GM12872 (cell line): ENCODE measurements around the gene C6.

Experiments
- TF ChIP-seq, protein P1 (sequence below): IDR thresholded peaks from 3 replicates; pipeline ENCODE4 v1.5.1; 2011; ENCODE audit warnings: low read depth, mild to moderate bottlenecking, low read length, moderate library complexity; ENCODE audit not compliant: insufficient read depth

C6 gene

DNA sequence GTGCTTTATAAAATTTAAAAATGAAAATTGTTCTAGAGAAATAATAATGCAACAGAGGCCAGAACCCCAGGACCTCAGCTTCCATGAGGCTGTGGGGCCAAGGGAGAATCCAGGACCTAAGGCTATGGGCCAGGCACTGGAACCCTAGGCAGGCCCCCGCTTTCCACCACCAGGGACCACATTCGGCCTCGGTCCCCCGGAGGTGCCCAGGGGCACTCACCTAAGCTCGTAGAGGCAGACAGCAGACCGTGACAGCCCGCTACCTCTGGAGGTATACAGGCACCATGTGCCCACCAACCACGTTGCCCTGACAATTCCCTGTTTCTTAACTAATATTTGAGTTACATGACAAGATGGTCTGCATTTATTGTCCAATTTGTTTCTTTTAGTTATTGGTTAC is 92.7 kb downstream of the C6 start:
- TF ChIP-seq, protein P1, sequence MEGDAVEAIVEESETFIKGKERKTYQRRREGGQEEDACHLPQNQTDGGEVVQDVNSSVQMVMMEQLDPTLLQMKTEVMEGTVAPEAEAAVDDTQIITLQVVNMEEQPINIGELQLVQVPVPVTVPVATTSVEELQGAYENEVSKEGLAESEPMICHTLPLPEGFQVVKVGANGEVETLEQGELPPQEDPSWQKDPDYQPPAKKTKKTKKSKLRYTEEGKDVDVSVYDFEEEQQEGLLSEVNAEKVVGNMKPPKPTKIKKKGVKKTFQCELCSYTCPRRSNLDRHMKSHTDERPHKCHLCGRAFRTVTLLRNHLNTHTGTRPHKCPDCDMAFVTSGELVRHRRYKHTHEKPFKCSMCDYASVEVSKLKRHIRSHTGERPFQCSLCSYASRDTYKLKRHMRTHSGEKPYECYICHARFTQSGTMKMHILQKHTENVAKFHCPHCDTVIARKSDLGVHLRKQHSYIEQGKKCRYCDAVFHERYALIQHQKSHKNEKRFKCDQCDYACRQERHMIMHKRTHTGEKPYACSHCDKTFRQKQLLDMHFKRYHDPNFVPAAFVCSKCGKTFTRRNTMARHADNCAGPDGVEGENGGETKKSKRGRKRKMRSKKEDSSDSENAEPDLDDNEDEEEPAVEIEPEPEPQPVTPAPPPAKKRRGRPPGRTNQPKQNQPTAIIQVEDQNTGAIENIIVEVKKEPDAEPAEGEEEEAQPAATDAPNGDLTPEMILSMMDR, result no peak

DNA sequence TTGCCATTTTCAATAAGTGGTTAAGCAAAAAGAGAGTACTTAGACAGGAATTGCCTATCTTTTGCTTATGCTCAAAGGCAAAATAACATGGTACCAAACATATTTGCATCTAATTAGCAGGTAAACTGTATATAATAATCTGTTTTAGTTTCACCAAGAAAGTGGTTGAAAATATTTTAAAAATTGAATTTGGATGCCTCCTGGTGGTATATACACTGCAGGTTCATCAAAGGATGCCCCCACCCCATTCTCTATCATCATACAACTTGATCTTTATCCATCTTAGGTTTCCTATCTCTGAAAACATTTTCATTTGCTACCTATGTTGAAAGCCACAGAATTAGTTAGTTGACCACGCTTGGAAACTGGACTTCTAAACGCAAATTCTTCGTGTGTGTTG is 95.2 kb downstream of the C6 start:
- TF ChIP-seq, protein P1, result no peak

DNA sequence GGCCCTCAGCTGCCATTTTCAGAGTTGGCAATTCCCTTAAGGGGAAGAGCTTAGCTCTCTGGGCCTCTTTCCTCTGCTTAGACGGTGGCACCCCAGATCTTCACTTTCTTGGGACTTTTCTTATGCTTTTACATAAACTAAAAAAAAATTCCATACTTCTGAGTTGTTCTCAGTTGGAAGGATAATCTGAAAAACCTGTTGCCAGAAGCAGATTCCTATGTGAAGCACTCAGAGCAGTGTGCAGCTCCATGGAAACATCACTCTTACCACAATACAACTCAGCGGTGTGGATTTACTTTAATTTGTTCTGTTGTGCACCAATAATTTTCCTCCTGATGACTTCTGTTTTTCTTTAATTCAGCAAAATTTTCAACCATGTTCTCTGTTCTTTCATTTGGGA is 98.1 kb downstream of the C6 start:
- TF ChIP-seq, protein P1, result no peak

DNA sequence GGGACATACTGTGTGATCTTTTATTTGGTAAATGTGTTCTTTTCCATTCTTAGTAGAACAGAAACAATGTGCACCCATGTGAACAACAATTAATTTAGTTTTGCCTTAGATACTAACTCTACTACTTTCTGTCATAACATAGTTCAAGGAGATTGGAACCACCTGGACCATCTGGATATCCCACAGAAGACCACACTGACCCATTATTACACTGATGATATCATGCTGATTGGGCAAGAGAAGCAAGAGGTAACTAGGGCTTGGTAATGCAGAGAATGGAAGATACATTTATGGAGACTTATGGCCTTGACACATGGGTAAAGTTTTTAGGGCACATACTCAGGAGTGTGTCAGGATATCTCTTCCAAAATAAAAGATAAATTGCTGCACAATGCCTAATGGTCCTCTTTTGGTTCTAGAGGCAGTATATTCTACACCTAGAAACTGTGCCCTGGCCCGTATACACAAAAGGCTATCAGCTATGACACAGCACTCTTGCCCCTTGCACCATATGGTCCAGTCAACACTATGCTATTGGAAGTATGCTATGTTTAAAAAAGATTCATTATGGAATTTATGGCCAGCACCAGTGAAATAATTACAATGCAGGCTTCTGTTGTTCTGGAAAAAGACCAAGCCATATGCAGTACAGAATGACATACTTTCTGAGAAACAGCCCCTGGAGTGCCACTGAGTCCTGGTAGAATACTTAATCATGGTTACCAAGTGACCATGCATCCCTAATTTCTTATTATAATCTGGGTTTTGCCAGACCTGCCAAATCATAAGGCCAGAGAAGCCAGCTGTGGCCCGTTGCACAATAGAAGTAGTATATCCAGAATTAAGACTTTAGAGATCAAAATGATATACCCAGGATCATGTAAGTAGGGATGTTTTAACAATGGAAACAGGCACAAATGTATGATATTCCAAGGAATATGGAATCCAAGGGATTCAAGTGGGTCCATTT is 100.6 kb downstream of the C6 start:
- TF ChIP-seq, protein P1, result no peak

DNA sequence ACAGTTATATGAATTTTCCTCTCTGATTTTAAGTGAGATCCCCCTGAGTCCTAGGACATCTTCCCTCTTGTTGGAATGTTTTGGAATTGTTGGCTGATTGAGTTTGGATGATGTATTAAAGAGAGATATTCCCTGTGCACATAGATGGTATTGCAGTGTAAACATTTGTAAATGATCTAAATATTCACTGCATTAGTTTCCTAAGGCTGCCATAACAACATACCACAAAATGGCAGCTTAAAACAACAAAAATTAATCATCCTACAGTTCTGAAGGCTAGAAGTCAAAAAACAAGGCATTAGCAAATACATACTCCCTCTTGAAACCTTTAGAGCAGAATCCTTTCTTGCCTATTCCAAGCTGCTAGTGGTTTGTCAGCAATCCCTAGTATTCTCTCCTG is 104.1 kb downstream of the C6 start:
- TF ChIP-seq, protein P1, result no peak

DNA sequence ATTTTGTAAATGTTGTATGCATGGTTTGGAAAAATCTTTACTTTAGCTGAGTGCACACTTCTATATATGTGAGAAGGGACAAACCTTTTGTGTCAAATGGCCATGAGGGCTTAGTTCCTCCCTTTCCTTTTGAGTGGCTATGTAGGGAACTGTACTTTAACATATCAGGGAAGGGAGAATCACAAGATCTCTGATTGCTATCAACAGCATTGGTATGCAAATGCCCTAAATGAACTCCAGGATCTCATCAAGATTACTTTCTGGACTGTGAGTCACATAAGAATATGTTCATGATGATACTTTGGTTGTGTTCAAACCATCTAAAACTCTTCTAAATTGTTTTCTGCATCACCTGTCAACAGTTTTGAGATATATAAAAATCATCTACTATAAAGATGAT is 111.0 kb downstream of the C6 start:
- TF ChIP-seq, protein P1, result no peak

DNA sequence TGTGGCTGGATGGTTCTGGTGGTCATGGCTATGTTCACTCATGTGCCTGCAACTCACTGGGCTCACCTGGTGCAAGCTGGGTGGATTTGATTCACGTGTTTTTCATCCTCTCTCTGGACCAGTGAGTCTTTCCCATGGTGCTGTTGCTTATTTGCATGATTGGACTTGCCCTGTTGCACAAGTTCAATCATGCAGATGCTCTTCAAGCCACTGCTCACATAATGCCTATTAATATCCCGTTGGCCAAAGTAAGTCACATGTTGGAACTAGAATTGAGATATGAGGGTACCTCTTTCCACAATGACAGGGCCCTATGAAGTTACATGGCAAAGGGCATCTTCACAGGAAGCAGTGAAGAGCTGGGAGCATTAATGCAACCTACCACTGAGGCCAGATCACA is 115.7 kb downstream of the C6 start:
- TF ChIP-seq, protein P1, result no peak
